GM18502 (cell line): Measurements from ENCODE around the gene SLC9A2.
A peak's percentile ranks its signal among the peaks of the same experiment; 100 is the strongest.

Experiments used
- ATAC-seq: cut with Tn5 transposase; IDR thresholded peaks from one replicate; pipeline ENCODE4 v1.9.1; 2021; ENCODE audit warnings: mild to moderate bottlenecking; ENCODE audit not compliant: unreplicated experiment, poor library complexity

Gene SLC9A2

DNA sequence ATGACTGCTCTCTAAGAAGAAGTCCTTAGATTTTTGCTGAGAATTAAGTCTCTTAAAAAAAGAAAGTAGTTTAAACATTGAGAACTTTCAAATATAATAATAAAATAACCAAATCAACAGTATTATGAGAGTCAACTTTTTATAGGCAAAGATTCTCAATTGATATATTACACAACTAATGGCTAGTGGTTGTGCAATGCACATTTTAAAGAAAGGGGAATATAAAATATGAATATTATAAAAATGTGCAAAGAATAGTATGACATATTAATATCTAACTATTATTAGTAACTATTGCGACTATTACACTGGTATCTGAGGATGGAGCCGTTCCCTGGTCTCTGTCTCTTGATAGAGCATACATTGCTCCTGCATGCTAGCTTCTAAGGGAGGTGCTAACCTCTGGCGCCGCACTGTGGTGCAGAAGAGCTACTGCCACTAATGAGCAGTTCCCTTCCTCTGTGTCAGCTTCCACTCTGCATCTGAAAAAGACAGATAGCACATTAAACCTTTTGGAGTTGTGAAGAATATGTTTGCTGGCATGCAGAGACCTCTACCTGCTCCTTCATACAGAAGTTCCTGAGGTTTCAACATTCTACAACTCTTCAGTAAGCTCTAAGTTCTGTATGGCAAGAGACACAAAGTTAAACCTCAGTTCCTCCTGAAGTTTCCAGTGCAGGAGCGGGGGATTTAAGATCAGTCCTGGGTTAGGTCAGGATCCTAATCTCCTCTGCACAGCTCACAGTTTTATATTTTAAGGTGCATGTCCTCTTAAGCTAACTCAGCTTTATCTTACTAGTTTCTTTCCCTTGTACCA lies 3.5 kb upstream of the SLC9A2 start:
- ATAC-seq = peak; percentile 94

DNA sequence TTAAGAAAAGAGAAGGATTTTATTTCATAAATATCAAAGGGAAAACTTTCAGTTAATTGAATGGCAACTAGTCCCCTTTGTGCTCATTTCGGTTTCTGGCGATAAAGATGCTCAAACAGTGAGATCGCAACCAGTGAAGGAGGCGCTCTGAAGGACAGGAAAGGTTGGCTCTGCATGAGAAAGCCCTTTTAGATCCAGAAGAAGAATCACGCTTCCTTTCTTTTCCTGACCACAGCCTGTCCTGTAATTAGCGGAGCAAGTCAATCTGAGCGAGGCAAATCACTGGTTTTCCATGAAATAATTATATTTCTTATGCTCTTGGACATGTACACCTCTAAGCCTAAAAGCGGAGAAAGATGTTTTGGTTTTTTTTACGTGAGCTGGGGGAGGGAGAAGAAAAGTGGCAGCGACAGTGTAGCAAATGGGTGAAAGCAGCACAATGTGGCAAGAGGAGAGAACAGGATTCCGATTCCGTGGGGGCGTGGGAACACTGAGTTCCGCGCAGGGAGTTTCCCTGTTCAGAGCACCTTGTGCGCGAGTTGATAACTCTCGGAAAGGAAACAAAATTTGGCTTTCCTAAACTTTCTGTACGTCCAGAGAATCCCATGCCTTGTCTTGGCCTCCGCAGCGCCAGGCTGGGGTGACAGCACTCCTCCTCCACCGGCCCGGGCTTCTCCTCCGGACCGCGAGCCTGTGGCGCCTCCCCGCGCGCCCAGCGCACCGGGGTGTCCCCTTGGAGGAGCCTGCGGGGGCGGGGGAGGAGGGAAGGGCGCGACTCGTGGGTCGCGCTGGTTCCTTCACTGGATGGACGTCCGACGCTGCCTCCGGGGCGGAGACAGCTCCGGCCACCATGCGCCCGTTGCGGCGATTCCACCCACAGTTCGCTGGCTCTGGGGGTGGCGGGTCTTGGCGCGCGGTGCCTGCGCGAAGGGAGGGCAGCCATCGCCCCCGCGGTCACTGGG lies 620 bp upstream of the SLC9A2 start:
- peak; percentile 28 for ATAC-seq

DNA sequence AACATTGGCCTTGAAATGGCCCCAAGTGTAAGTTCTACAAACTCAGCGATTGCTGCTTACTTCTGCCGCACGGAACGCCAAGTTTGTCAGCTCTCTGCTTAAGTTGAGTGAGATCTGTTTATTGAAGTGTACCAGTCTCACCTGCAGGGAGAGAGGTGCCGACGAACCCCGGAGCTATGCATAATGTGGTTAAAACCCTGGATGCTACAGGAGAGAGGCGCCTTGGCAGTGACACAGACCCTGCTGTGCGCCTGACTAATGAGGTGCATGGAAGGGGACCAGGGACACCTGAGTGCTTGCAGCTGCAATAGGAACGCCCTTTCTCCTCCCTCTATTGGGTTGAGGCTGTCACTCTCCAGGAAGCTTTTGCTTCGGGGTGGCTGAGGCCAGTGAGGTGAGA lies 979 bp downstream of the SLC9A2 start:
- ATAC-seq = no peak

DNA sequence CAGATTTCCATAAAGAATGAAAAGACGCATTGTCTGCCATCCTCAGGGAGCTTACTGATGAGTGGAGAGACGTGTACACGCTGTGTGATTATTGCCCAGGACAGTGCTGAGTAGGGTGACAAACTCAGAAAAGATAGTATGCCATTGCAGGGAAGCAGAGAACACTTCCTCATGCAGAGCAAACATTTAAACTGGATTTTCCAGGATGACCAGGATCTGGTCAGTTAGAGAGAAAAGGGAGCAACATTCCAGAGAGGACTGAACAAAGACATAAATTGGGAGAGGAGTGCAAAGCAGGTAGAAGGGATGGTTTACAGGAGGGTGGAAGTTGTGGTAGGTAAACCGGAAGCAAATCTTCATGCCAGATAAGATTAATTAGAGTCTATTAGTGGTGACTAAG lies 2.3 kb downstream of the SLC9A2 start:
- no peak for ATAC-seq

DNA sequence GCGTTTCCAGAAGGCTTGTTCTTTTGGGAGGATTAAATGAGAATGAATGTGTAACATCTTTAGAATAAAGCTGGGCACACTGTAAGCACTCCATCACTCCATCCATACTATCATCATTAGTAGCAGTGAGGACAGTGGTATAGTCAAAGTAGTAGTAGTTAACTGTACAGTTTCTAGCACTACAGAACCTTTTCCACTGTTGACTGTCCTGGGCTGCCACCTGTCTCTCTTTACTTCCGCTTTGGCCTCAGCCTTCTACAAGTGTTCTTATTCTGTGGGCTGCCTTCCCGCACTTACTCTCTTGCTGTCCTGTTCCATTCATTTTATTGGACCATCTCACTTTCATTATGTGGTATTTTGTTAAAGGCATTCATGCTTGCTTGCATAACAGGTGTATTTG lies 3.3 kb downstream of the SLC9A2 start:
- ATAC-seq = no peak

DNA sequence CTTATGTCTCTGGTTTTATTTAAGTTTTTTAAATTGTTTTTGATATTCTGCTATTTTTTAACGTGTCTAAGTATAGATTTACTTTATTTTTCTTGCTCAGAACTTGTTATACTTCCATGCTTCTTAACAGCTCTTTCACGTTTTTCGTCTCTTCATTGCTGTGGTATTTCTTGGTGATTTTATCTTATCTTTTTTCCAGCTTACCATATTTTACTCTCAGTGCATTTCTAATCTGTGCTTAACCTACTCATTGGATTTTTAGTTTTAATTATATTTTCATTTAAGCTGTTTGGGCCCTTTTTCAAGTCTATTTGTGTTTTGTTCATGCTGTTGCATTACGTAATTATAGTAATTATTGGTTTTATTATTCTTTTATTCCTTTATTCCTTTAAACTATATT lies 11.1 kb downstream of the SLC9A2 start:
- no peak for ATAC-seq

DNA sequence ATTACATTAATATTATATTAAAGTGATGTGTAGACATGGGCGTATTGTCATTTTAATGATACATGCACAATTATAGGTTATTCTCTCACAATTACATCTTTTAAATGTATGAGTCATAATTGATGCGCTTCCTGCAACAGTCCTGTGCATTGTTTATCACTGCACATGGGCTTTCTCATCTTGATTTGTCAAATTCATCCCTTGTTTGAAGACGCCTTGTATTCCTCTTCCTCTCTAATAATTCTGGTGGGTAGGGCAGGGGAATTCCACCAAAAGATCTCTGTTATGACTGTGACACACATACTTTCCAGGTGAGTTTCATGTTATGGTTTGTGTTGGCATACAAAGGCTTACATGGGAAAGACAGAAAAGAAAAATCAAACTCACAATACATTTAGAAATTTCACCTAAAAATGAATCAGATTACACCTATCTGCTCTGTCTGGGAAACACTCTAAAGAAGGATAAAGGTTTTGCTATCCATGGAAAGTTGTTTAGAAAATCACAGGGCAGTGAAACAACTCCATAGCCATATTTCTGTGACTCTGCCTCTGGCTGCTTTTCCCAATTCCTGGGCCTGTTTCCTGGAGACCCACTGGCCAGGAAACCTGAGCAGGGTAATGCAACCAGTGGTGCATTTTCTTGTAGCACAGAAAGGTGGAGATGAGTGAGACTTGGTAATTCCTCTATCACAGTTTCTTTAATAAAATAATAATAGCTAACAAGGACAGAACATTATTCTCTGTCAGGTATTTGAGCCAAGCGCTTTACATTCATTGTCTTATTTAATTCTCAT lies 13.2 kb downstream of the SLC9A2 start:
- ATAC-seq = peak; percentile 46

DNA sequence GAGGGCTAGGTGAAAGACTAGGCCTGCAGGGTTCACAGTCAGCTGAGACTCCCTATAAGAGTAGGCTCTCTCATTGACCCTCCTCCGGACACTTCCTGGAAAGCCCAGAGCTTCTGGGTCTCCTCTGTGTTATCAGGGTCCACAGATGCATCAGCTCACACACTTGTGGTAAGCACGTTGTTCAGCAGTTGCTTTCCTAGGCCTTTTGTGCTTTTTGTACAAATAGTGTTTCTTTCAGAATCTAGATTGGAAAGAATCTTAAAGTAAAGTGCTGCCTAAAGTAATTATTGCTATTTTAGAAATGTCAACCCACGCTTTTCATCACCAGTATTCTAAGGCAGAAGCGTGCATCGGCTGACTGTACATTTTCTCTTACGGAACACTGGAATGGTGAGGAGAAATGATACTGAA lies 15.5 kb downstream of the SLC9A2 start:
- ATAC-seq = no peak

DNA sequence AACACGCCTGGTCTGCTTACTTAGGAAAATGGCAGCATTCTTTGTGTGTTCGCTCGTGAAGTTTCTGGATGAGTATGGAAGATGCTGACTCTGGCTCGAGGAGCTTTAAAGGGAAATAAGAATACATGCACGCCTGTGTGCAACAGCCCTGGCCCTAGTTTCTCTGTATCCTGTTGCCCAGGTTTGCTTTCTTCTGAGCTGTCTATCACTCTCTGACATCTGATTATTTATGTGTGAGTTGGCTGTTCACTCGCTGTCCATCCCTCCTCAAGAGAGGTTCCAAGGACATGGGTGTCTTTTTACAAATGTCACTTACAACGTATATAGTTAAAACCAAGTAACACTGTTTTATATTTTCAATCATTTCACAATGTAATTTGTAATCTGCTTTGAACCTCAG lies 16.0 kb downstream of the SLC9A2 start:
- no peak for ATAC-seq

DNA sequence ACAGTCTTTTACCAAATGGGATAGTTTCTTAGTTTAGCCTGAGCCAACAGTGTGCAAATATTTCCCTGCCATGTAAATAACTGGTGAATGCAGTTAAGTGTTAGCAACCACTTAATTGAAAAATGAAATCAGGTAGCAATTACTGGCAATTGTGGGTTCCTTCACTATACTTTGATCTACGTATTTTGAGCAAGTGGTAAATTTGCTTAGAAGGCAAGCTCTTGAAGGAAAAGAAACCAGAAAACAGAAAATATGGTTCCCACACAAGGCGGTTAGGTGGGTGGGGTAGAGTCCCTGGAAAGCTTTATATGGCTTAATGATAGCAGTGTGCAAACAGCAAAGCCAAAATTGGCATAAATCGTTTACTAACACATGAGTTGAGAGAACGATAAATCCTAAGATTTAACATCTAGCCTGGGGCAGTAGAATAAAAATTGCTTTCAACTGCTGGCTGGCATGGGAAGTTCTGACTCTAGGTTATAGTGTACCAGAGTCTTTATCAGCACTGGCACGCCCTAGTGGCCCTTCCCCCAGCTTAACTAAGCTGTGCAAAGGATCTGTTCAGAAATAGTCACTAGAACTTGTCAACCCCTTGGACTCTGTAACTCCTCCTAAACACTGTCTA lies 17.0 kb downstream of the SLC9A2 start:
- no peak for ATAC-seq

DNA sequence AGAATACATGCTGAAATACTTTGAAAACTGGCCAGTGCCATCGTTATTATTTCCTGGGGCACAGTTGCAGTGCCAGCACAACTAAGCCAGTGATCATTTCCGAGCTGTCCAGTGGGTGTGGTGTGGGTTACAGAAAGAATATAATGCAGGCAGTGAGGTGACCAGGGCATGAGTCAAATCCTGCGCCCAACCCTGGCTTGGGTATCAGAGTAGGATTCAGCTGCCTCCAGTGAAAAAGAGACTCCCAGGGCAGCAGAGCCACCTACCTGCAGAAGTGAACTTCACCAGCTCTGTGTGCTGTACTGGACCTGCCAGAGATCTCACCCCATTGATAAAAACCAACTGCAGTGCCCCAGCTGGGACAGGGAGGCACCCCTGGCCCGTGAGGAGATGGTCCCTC lies 18.0 kb downstream of the SLC9A2 start:
- ATAC-seq = no peak

DNA sequence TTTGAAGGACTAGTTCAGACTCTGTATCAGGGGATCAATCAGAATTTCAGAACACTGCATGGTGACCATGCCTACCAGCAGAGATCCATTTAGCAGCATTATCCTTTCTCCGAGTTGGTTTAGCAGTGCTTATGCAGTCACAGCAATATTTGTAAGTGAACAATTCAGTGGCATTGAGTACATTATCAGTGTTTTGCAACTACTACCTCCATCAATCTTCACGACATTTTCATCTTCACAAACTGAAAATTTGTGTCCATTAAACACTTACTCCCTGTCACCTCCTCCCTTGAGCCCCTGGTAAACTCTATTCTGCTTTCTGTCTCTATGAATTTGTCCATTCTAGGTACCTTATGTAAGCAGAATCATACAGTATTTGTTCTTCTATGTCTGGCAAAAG lies 20.1 kb downstream of the SLC9A2 start:
- no peak for ATAC-seq

DNA sequence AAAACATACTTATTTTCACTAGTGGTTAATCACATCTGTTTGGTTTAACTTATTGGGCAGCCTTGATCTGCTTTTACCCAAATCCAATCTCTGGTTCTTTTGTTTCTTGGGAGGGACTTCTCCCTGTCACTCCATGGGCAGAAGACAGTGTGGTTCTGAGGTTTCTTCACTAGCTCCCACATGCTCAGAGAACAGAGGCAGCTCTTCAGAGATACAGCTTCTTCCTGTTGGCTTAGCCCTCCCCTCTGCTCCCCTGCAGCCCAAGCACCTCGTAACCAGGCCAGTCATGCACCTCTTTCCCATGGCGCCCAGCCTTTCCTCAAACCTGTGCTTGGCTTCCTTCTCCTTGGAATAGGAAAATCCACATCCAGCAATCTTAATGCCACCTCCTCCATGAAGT lies 32.8 kb downstream of the SLC9A2 start:
- ATAC-seq = no peak

DNA sequence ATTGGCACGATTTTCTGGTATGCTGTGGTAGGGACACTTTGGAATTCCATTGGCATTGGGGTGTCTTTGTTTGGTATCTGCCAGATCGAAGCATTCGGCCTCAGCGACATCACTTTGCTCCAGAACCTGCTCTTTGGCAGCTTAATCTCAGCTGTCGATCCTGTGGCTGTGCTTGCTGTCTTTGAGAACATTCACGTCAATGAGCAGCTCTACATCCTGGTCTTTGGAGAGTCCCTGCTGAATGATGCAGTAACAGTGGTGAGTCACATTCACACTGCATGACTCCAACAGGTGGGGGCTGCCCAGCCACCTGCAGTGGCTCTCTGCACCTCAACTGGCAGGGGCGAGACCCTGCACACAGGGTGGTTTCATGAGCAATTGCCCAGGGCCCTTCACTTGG lies 38.4 kb downstream of the SLC9A2 start:
- peak; percentile 64 for ATAC-seq

DNA sequence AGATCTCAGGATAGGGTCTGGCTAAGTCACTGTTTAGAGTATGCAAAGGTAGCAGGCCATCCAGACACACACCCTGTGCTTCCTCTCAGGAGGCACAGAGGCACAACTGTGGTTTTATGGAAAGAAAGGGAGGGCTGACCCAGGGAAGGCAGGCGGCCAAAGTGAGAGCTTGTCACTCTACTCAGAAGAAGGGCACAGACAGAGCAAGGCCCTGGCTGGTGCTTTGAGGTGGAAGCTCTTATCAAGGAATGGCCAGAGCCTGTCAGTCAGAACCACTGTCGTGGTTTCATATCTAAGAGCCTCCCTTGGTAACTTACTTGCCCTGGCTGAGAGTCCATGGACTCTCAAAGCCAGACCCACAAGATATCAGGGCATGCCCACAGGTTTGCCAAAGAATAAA lies 40.7 kb downstream of the SLC9A2 start:
- ATAC-seq = no peak

DNA sequence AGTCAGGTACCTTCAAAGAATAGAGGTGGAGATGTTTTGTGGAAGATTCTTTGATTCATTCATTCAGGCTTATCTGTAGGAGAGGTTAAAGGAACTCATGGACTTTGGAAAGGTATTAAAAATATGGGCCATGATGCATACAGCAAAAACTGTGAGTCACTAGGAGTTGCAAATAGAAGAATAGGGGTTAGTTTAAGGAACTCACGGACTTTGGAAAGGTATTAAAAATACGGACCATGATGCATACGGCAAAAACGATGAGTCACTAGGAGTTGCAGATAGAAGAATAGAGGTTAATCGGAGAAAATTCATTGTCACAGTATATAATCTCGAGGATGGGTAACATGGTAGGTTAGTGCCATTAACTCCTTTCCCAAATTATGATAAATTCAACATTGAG lies 41.2 kb downstream of the SLC9A2 start:
- no peak for ATAC-seq

DNA sequence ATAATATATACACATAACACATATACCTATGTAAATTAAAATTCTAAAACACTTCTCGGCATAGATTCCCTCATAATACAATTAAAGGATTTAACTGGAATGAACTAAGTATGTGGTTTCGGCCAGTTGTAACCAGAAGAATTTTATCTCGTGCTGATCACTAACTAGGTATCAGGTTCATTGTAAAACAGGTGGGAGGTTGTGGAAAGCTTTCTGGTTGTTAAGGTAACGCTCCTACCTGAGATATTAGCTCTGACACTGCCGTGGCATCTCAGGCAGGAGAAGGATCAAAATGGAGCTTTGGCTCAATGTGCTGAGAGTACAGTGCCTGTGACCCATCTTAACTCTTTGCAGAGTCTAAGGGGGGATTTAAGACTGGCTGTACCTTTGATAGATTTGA lies 42.5 kb downstream of the SLC9A2 start:
- no peak for ATAC-seq

DNA sequence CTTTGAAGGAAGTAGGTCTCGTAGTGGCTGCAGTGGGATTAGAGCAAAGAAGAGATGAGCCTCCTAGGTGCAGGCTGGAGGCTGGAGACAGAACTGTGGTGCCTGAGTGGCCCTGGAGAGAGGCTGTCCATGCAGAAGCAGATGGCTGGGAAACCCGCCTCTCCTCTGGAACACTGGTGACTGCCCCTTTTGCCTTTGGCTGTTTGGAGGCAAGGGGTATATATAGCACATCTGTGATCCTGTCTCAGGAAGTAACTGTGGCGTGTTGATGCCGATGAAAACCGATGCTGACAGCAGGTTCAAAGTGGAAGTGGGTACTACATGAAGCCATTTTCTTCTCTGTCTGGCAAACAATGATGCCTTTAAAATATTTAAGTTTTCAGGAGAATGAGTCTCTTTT lies 43.5 kb downstream of the SLC9A2 start:
- no peak for ATAC-seq

DNA sequence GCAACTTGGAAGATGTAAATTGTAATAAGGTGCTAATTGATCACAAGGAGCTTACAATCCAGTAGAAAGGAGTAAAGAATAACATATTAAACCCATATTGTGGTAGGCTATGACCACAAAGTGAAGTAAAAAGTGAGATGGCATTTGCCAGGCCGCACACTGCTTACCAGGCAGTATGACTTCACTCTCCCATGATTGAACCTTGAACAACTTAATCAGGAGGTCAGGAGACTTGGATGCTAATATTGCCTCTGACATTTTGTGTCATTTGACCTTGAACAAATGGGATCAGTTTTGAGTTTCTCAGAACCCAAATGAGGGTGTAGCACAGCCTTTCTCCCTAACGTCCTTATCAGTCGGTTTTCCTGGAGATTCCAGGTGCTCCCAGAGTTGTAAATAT lies 44.0 kb downstream of the SLC9A2 start:
- no peak for ATAC-seq

DNA sequence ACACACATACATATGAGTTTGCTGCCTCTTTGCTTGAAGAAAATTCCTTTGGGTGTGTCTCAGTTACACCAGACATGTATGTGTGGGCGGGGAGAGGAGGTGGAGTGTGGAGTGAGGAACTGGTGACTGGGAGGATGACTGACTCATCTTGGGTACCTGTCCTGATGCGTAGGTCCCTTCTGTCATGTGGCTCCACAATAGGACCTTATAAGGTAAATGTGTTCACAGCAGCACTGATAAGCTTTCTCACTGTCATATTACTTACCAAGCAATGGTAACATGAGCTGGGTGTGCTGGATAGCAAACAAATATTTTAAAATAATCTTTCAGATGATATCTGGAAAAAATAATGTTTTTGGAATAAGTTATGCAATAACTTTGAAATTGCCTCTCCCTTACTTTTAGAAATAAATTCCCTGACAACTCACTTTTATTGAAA lies 45.1 kb downstream of the SLC9A2 start:
- ATAC-seq = peak; percentile 84
